Upper lobe of left lung (tissue), 6 donors: ENCODE measurements around the gene NKPD1. TPM values are rescaled to one million over a fixed set of nuclear protein-coding genes. Genes with fewer than 3 reads are reported as not detected.
A peak's percentile ranks its signal among the peaks of the same experiment; 100 is the strongest.

Source experiments
- ATAC-seq, 2 donors: fragments of 200-7000 bp; cut with Tn5 transposase; one replicate each; pipeline ENCODE4 v1.9.1; 2022; ENCODE audit warnings: mild to moderate bottlenecking in 2 of 2, moderate library complexity in 2 of 2; ENCODE audit not compliant: low FRiP score in 2 of 2
- DNase-seq, 2 donors: peaks; one replicate each; pipeline ENCODE4 v3.0.0-alpha.2; 2019 to 2020
- H3K27ac ChIP-seq, 4 donors: fragments of 200-600 bp; sonication (generic); one replicate each; pipeline ENCODE4 v1.5.1; 2016 to 2019
- H3K27me3 ChIP-seq, 4 donors: fragments of 200-600 bp; sonication (generic); one replicate each; pipeline ENCODE4 v1.5.1; 2017 to 2019
- H3K36me3 ChIP-seq, 4 donors: fragments of 200-600 bp; sonication (generic); one replicate each; pipeline ENCODE4 v1.5.1; 2016 to 2019
- H3K4me1 ChIP-seq, 4 donors: fragments of 200-600 bp; sonication (generic); one replicate each; pipeline ENCODE4 v1.5.1; 2018 to 2019
- H3K4me3 ChIP-seq, 4 donors: fragments of 200-600 bp; sonication (generic); one replicate each; pipeline ENCODE4 v1.5.1; 2017 to 2019; ENCODE audit warnings: mild to moderate bottlenecking in 2 of 4, moderate library complexity in 1 of 4
- H3K9me3 ChIP-seq, 4 donors: fragments of 200-600 bp; sonication (generic); one replicate each; pipeline ENCODE4 v1.5.1; 2018 to 2019
- CTCF ChIP-seq, 6 experiments: fragments of 450-650 bp in 4 of 6; fragments of 200-600 bp in 2 of 6; sonication (generic) in 2 of 6; IDR thresholded peaks; one replicate each; pipeline ENCODE4 v1.5.1; 2016 to 2019; ENCODE audit warnings: antibody characterized with exemption in 6 of 6
- EP300 ChIP-seq, 4 donors: sonication (generic); formaldehyde crosslinking; IDR thresholded peaks; one replicate each; pipeline ENCODE4 v1.5.1; 2017; ENCODE audit warnings: antibody characterized with exemption in 4 of 4, control low read depth in 2 of 4
- POLR2A ChIP-seq, 4 donors: fragments of 450-650 bp; IDR thresholded peaks; one replicate each; pipeline ENCODE4 v1.5.1; 2016 to 2017; ENCODE audit warnings: antibody characterized with exemption in 4 of 4, mild to moderate bottlenecking in 2 of 4
- POLR2AphosphoS5 ChIP-seq, 2 donors: sonication (generic); formaldehyde crosslinking; IDR thresholded peaks; one replicate each; pipeline ENCODE4 v1.5.1; 2017; ENCODE audit warnings: antibody characterized with exemption in 2 of 2
- WGBS, 2 donors: methylation state at CpG; one replicate each; pipeline ENCODE4 v1.1.5; 2017 to 2018; 5-methylcytosine and 5-hydroxymethylcytosine counted together
- total RNA-seq, 6 donors: library from RNA; depleted of rRNA in 4 of 6; stranded (reverse); fragments of >200 nt in 4 of 6; gene quantifications; one replicate each; pipeline versions ENCODE4 v1.1.0 to v1.2.1, GENCODE V29; 2016 to 2021
- donor health status: DM: no; HTN: no; CAD: no; lungs with moderate emphysema.
- donor health status: DM: no; HTN: yes; CAD: no; lungs with severe emphysema.

NKPD1 gene
- total RNA-seq, 6 donors from 2014 or later, result under 0.01 to 1.00 (median 0.17) TPM; not detected in 1

- ATAC-seq (no peak), DNase-seq (peak in 1 of 2 donors; percentile 75)
- Histone ChIP-seq H3K4me3 (no peak overlapping the region), H3K27ac (no peak overlapping the region), H3K4me1 (peaks cover 9 to 28% (median 13%) of the 10 kb centered on the region in 4 donors), H3K36me3 (no peaks in the 10 kb centered on the region), H3K27me3 (peaks cover 0 to 18% (median 4%) of the 10 kb centered on the region in 4 donors), H3K9me3 (no peaks in the 10 kb centered on the region)
- TF ChIP-seq POLR2A (IDR thresholded peaks at IDR 0.05) (no peak), CTCF (IDR thresholded peaks at IDR 0.05) (no peak), POLR2AphosphoS5 (IDR thresholded peaks at IDR 0.05) (no peak), EP300 (IDR thresholded peaks at IDR 0.05) (no peak)
- 76 to 90% methylated on average over 12 to 15 of the region's 18 CpGs for WGBS, 2 donors
These were observed 1.9 kb upstream of the NKPD1 start for GRCh38 chr19:45162608-45163143.

GRCh38 chr19:45161738-45162607 lies 1.2 kb upstream of the NKPD1 start:
- peak in 2 of 6 experiments; percentile 29 to 31 for TF ChIP-seq CTCF (IDR thresholded peaks at IDR 0.05)
- TF ChIP-seq POLR2AphosphoS5 (IDR thresholded peaks at IDR 0.05), result no peak
- peak in 1 of 2 donors; percentile 1 for ATAC-seq
- H3K36me3 ChIP-seq, result no peaks in the 10 kb centered on the region
- H3K27me3 ChIP-seq, result peaks cover 0 to 18% (median 4%) of the 10 kb centered on the region in 4 donors
- DNase-seq, result peak in 1 of 2 donors; percentile 55
- no peak overlapping the region for H3K4me3 ChIP-seq
- peaks cover 9 to 21% (median 12%) of the 10 kb centered on the region in 4 donors for H3K4me1 ChIP-seq
- H3K27ac ChIP-seq, result no peak overlapping the region
- 55 to 89% methylated on average over 9 to 26 of the region's 32 CpGs for WGBS, 2 donors
- H3K9me3 ChIP-seq, result no peaks in the 10 kb centered on the region

- ATAC-seq, result no peak
- WGBS, 2 donors, result 80 to 93% methylated on average over 7 to 10 of the region's 10 CpGs
- no peak overlapping the region for H3K4me3 ChIP-seq
- no peaks in the 10 kb centered on the region for H3K36me3 ChIP-seq
- H3K27ac ChIP-seq, result no peak overlapping the region
- H3K9me3 ChIP-seq, result no peaks in the 10 kb centered on the region
- peak in 1 of 2 donors; percentile 50 for DNase-seq
- TF ChIP-seq CTCF (IDR thresholded peaks at IDR 0.05), result no peak
- TF ChIP-seq POLR2AphosphoS5 (IDR thresholded peaks at IDR 0.05), result no peak
- no peak for TF ChIP-seq EP300 (IDR thresholded peaks at IDR 0.05)
- no peak for TF ChIP-seq POLR2A (IDR thresholded peaks at IDR 0.05)
- peaks cover 4 to 12% (median 8%) of the 10 kb centered on the region in 4 donors for H3K4me1 ChIP-seq
- H3K27me3 ChIP-seq, result peaks cover 0 to 18% (median 4%) of the 10 kb centered on the region in 4 donors
These were observed 834 bp downstream of the NKPD1 start for GRCh38 chr19:45159971-45160324.

- no peak for ATAC-seq
These were observed 1.4 kb downstream of the NKPD1 start for GRCh38 chr19:45159210-45159970.

More at GRCh38 chr19:45159210-45159970, 1.4 kb downstream of the NKPD1 start:
- TF ChIP-seq CTCF (IDR thresholded peaks at IDR 0.05) (no peak), POLR2AphosphoS5 (IDR thresholded peaks at IDR 0.05) (no peak), EP300 (IDR thresholded peaks at IDR 0.05) (no peak), POLR2A (IDR thresholded peaks at IDR 0.05) (no peak)
- Histone ChIP-seq H3K4me3 (no peak overlapping the region), H3K4me1 (peaks cover 2 to 9% (median 3%) of the 10 kb centered on the region in 4 donors), H3K27ac (no peak overlapping the region), H3K36me3 (no peaks in the 10 kb centered on the region), H3K27me3 (peaks cover 0 to 18% (median 4%) of the 10 kb centered on the region in 4 donors), H3K9me3 (no peaks in the 10 kb centered on the region)
- 86 to 94% methylated on average over 10 to 11 of the region's 12 CpGs for WGBS, 2 donors
- DNase-seq, result peak in 1 of 2 donors; percentile 49
